Measurements from ENCODE around the gene ST7.

- no peak for TF ChIP-seq CTCF (IDR thresholded peaks at IDR 0.05)
- no peak for TF ChIP-seq POLR2A (IDR thresholded peaks at IDR 0.05)
Measured at GRCh38 chr7:117025891-117026290, 72.6 kb downstream of the ST7 start.

Data from tibial nerve (tissue), 3 donors.